GM12875 (cell line): Measurements from ENCODE around the gene USP7.

ENCODE experiments used
- H3K4me3 ChIP-seq: one replicate; pipeline ENCODE4 v1.5.1; 2011; ENCODE audit warnings: low read depth, low read length, control low read depth
- CTCF ChIP-seq: IDR thresholded peaks from 2 replicates; pipeline ENCODE4 v1.5.1; 2011; ENCODE audit warnings: low read depth, mild to moderate bottlenecking, control low read depth, inconsistent platforms, low read length, moderate library complexity, borderline replicate concordance; ENCODE audit not compliant: insufficient read depth

Gene USP7

GRCh38 chr16:8943966-8944759 is 19.5 kb downstream of the USP7 start:
- 0 out of 2 replicates have a peak, but pooled peaks have one; percentile 10 for TF ChIP-seq CTCF
- peak overlapping the region; percentile 2 for H3K4me3 ChIP-seq

GRCh38 chr16:8943001-8943763 is 20.5 kb downstream of the USP7 start:
- no peak for TF ChIP-seq CTCF
- no peak overlapping the region for H3K4me3 ChIP-seq

GRCh38 chr16:8941718-8942344 is 21.9 kb downstream of the USP7 start:
- no peak for TF ChIP-seq CTCF

GRCh38 chr16:8937803-8938202 is 25.9 kb downstream of the USP7 start:
- no peak for TF ChIP-seq CTCF
- H3K4me3 ChIP-seq = no peak overlapping the region

More at GRCh38 chr16:8941718-8942344, 21.9 kb downstream of the USP7 start:
- no peak overlapping the region for H3K4me3 ChIP-seq

- TF ChIP-seq CTCF = peak; percentile 77
- H3K4me3 ChIP-seq = no peak overlapping the region
Measured at GRCh38 chr16:8936421-8936820, 27.3 kb downstream of the USP7 start.

- no peak overlapping the region for H3K4me3 ChIP-seq
- no peak for TF ChIP-seq CTCF
Measured at GRCh38 chr16:8935989-8936388, 27.7 kb downstream of the USP7 start.
